ENCODE measurements around the gene EHF. TPM values are rescaled to one million over a fixed set of nuclear protein-coding genes. Genes with fewer than 3 reads are reported as not detected.

Gene EHF
- total RNA-seq, 1 donor from 2014 or later, result 1.1 TPM

DNA sequence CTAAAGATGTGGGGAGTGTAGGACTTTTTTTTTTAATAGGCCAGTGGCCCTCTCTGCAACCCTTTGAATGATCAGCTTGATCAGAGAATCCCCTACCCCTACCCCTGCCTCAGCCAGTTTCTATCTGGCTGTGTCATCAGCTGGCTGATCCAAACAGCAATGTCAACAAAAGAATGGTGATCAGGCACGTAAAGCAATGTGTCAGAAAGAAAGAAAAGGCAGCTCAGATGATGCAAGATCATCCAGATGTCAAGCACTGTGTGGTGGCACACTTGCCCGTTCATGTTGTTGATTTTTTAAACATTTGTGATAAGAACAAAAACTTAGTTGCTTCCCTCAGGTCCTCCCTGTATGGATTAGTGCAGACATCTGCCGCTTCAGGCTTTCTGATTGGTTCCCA, 26.3 kb upstream of the EHF start:
- TF ChIP-seq, protein P1, sequence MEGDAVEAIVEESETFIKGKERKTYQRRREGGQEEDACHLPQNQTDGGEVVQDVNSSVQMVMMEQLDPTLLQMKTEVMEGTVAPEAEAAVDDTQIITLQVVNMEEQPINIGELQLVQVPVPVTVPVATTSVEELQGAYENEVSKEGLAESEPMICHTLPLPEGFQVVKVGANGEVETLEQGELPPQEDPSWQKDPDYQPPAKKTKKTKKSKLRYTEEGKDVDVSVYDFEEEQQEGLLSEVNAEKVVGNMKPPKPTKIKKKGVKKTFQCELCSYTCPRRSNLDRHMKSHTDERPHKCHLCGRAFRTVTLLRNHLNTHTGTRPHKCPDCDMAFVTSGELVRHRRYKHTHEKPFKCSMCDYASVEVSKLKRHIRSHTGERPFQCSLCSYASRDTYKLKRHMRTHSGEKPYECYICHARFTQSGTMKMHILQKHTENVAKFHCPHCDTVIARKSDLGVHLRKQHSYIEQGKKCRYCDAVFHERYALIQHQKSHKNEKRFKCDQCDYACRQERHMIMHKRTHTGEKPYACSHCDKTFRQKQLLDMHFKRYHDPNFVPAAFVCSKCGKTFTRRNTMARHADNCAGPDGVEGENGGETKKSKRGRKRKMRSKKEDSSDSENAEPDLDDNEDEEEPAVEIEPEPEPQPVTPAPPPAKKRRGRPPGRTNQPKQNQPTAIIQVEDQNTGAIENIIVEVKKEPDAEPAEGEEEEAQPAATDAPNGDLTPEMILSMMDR (IDR thresholded peaks at IDR 0.05), result no peak
- H3K36me3 Mint-ChIP-seq (ENCODE audit: low read depth), result no peaks in the 10 kb centered on the region
- POLR2A ChIA-PET, result no interaction called here
- intact Hi-C loops (cut with micrococcal nuclease), result no loop called here
- ATAC-seq (ENCODE audit: low read depth), result no peak
- H3K27me3 Mint-ChIP-seq, result peaks cover 17% of the 10 kb centered on the region
- CTCF ChIA-PET, result interaction anchor here (1.3 kb wide), 1 partner anchor 8 kb away, joined by 5 read pairs; no protein-coding TSS in a partner anchor
- H3K4me1 Mint-ChIP-seq, result peaks cover 2% of the 10 kb centered on the region
- H3K4me3 Mint-ChIP-seq, result no peak overlapping the region
- H3K9me3 Mint-ChIP-seq, result peaks cover 16% of the 10 kb centered on the region
- DNase-seq, result no peak
- H3K27ac Mint-ChIP-seq, result no peak overlapping the region

DNA sequence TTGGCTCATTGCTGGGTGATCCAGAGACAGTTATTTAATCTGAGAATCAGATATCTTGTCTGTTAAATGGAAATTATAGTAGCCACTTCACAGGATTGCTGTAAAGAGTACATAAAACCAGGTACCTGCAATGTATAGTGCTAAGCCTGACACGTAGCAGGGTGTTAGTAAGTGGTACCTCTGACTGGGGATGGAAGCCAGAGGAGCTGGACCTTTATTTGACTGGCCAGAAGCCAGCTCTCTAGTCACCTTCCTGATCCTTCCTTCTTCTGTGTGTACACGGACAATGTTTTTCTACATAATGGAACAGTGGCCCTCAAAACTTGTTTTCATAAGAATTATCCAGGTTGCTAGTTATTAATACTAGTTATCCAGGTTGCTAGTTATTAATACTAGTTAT, 25.5 kb upstream of the EHF start:
- intact Hi-C loops (cut with micrococcal nuclease), result no loop called here
- H3K27me3 Mint-ChIP-seq, result peaks cover 17% of the 10 kb centered on the region
- no peak overlapping the region for H3K4me3 Mint-ChIP-seq
- POLR2A ChIA-PET, result no interaction called here
- H3K4me1 Mint-ChIP-seq, result peaks cover 5% of the 10 kb centered on the region
- DNase-seq, result no peak
- no peaks in the 10 kb centered on the region for H3K36me3 Mint-ChIP-seq (ENCODE audit: low read depth)
- CTCF ChIA-PET, result no interaction called here
- no peak for ATAC-seq (ENCODE audit: low read depth)
- H3K27ac Mint-ChIP-seq, result no peak overlapping the region
- H3K9me3 Mint-ChIP-seq, result peaks cover 16% of the 10 kb centered on the region
- TF ChIP-seq, protein P1 (IDR thresholded peaks at IDR 0.05), result no peak

- Mint-ChIP-seq H3K27ac (no peak overlapping the region), H3K9me3 (peaks cover 16% of the 10 kb centered on the region), H3K27me3 (peaks cover 17% of the 10 kb centered on the region), H3K4me3 (no peak overlapping the region), H3K36me3 (ENCODE audit: low read depth) (no peaks in the 10 kb centered on the region), H3K4me1 (peaks cover 5% of the 10 kb centered on the region)
- ATAC-seq (ENCODE audit: low read depth) (no peak), DNase-seq (no peak)
- TF ChIP-seq, protein P1 (IDR thresholded peaks at IDR 0.05), result no peak
- ChIA-PET CTCF (no interaction called here), POLR2A (no interaction called here)
- intact Hi-C loops (cut with micrococcal nuclease), result no loop called here
These were observed 24.8 kb upstream of the EHF start for GRCh38 chr11:34595960-34596644.

- H3K4me3 Mint-ChIP-seq, result no peak overlapping the region
- H3K4me1 Mint-ChIP-seq, result peaks cover 5% of the 10 kb centered on the region
- CTCF ChIA-PET, result no interaction called here
- POLR2A ChIA-PET, result no interaction called here
- ATAC-seq (ENCODE audit: low read depth) (no peak), DNase-seq (no peak)
- intact Hi-C loops (cut with micrococcal nuclease), result no loop called here
- H3K9me3 Mint-ChIP-seq, result no peaks in the 10 kb centered on the region
- no peaks in the 10 kb centered on the region for H3K36me3 Mint-ChIP-seq (ENCODE audit: low read depth)
- TF ChIP-seq, protein P1 (IDR thresholded peaks at IDR 0.05), result no peak
- H3K27ac Mint-ChIP-seq, result no peak overlapping the region
- H3K27me3 Mint-ChIP-seq, result no peaks in the 10 kb centered on the region
These were observed 21.4 kb upstream of the EHF start for GRCh38 chr11:34599406-34599945.

- intact Hi-C loops (cut with micrococcal nuclease), result no loop called here
- H3K27ac Mint-ChIP-seq, result no peak overlapping the region
- ATAC-seq (ENCODE audit: low read depth) (no peak), DNase-seq (no peak)
- CTCF ChIA-PET, result interaction anchor here (0.9 to 1.1 kb wide), 2 partner anchors 13 to 53 kb away, joined by 3 read pairs; no protein-coding TSS in a partner anchor
- TF ChIP-seq, protein P1 (IDR thresholded peaks at IDR 0.05), result no peak
- no peaks in the 10 kb centered on the region for H3K9me3 Mint-ChIP-seq
- H3K36me3 Mint-ChIP-seq (ENCODE audit: low read depth), result no peaks in the 10 kb centered on the region
- no peaks in the 10 kb centered on the region for H3K27me3 Mint-ChIP-seq
- H3K4me3 Mint-ChIP-seq, result no peak overlapping the region
- peaks cover 5% of the 10 kb centered on the region for H3K4me1 Mint-ChIP-seq
- POLR2A ChIA-PET, result no interaction called here
These were observed 20.4 kb upstream of the EHF start for GRCh38 chr11:34600339-34601084.

Data from activated B cell treated with CpG ODN at 0.5 μM for 24 hours (primary cell).